HuH-7 (cell line): ENCODE measurements around the gene MARCO.
"Not testable (repeated sequence)": the region's sequence is repeated elsewhere in the genome, so short reads cannot be mapped to it uniquely, and the experiment has no call there.

Experiments
- DNase-seq: peaks from one replicate; pipeline ENCODE4 v3.0.0; 2011; ENCODE audit warnings: low spot score

Gene MARCO

GRCh38 chr2:118975133-118975532 lies 33.1 kb downstream of the MARCO start:
- no peak for DNase-seq

- no peak for DNase-seq
These were observed 36.1 kb downstream of the MARCO start for GRCh38 chr2:118978064-118978463.

DNA sequence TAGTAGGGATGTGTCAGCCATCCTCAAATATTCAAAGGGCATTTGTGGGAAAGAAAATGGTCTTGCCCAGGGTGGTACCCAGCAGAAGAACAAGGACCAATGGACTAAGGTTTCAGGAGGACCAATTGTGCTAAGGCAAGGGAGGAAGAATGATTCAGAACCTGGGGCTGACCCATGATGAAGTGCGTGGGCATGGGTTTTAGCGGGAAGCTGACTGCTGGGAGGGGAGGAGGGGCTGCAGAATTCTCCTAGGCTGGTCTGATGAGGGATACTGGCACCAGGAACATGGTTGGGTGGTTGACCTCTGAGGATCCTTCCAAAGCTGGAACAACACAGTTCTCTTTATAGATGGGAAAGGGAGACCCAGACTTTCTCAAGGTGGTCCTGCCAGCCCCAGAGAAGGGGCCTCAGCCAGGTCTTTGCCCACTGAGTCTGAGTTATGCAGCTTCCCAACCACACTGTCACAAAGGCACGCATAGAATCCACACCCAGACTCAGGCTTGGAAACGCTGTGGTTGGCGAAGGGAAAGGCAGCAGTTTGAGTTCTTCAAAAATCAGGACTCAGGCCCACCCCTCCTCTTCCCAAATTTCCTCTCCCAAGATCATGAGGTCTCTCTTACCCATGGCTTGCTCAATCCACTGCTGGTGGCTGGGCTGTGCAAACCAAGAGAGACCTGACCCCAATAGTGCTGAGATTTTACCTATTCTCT lies 37.3 kb downstream of the MARCO start:
- DNase-seq = no peak

GRCh38 chr2:118980022-118980421 lies 38.0 kb downstream of the MARCO start:
- DNase-seq = no peak

DNA sequence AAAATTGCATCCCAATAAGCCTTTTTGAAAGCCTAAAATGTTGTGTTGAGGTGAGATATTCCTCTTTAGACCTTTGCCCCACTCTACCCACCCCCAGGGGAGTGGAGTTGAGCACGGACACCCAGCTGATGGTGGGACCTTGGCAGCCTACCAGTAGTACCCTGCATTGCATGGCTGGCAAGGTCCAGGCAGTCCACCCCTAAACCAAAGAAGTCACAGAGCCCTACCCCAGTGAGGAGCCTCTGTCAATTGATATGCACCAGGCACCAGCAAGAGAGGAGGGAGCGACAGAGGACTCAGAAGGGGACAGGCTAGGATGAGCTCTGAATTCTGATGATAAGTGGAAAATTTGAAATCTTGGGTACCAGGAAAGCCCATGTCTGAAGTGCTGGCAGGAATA lies 38.6 kb downstream of the MARCO start:
- no peak for DNase-seq

DNA sequence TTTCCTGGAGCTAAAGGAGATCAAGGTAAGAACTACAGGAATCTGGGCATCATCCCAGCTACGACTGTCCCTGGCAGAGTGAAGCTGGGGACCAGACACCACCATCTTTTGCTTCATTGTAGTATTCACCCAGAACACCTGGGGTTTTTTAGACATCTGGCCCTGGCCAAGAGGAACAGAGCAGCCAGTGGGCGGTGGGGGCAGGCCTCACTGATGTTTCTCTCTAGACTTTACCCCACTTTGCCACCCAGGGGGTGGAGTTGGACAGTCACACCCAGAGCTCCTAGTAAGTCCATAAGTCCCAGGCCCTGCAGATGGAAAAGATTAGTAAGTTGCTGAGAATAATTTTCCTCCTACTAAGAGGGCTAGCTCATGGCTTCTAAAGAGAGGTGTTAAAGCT lies 39.6 kb downstream of the MARCO start:
- no peak for DNase-seq

DNA sequence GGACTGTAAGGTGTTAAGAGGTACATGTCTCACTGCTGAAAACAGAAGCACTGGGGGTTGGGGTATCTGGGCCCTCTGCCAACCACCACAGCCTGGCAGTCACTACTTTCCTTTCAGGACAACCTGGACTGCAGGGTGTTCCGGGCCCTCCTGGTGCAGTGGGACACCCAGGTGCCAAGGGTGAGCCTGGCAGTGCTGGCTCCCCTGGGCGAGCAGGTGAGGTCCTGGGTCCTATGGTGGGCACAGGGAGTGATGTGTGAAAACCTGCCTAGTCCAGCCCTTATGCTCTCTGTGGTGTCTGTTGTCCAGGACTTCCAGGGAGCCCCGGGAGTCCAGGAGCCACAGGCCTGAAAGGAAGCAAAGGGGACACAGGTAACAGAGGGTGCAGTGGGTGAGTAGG lies 40.0 kb downstream of the MARCO start:
- no peak for DNase-seq

GRCh38 chr2:118983133-118983532 lies 41.1 kb downstream of the MARCO start:
- DNase-seq = no peak

GRCh38 chr2:118983915-118984314 lies 41.9 kb downstream of the MARCO start:
- no peak for DNase-seq

DNA sequence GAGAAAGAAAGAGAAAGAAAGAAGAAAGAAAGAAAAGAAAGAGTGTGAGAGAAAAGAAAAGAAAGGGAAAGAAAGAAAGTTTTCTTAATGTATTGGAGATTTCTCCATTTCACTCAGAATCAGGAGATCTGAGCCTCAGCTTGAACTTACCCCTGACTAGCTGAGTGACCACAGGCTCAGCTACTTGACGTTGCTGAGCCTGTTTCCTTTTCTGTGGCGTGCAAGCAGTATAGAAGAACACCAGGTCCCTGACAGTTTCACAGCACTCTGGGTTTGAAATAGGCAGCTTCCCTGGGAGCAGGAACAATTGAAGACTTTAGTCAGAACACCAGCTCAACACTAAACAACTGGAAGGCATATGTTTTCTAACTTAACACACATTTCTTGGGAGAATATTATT lies 44.7 kb downstream of the MARCO start:
- no peak for DNase-seq

DNA sequence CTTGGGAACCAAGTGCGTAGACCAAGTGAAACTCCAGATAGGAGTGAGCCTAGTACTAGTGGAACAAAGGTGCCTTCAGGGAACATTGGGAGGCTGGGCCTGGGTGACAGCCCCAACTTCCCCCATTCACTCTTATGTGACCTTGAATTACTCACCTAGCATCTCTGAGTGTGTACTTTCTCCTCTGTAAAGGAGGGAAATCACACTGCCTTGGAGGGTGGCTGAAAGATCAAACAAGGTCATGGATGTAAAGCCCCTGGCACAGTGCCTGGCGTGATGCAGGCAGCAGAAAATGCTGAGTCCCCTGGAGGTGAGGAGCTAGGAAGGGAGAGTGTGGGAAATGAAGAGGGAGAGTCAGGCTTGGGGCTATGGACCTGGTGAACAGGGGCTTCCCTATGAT lies 45.9 kb downstream of the MARCO start:
- no peak for DNase-seq

- no peak for DNase-seq
These were observed 46.7 kb downstream of the MARCO start for GRCh38 chr2:118988706-118989105.

DNA sequence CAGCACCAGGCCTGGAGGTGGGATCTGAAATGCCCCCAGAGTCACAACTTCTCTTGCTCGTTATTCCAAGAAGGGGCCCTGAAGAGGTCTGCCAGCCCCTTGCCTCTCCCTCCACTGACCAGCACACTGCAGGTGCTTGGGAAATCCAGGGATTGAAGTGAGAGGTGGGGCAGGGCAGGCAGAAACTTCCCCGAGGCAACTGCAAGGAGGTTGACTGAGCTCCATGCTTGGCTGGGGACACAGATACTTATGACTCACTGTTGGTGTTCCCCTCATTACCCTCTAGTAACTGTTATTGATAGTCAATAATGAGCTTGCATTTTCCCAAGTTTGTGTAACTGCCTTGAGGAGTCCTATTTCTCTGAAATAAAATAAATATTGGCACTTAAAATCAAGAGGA lies 47.5 kb downstream of the MARCO start:
- DNase-seq = no peak

- DNase-seq = no peak
These were observed 49.0 kb downstream of the MARCO start for GRCh38 chr2:118990757-118991545.

DNA sequence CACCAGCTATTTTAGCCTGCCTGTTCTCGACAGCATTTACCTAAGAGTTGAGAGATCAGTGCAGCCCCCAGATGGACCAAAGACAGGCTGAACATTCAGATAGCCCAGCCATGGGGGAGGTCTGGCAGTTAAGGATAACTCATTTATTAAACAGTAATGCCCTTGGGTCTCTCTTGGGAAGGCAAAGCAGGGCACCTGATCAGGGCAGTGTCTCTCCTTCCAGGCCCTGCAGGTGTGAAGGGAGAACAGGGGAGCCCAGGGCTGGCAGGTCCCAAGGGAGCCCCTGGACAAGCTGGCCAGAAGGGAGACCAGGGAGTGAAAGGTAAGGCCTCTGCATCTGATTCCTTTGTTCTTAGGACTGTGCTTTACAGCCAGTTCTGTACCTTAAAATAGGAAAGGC lies 49.6 kb downstream of the MARCO start:
- DNase-seq = no peak

GRCh38 chr2:118992740-118993391 lies 50.9 kb downstream of the MARCO start:
- no peak for DNase-seq

- DNase-seq = no peak
These were observed 51.4 kb downstream of the MARCO start for GRCh38 chr2:118993392-118993752.

DNA sequence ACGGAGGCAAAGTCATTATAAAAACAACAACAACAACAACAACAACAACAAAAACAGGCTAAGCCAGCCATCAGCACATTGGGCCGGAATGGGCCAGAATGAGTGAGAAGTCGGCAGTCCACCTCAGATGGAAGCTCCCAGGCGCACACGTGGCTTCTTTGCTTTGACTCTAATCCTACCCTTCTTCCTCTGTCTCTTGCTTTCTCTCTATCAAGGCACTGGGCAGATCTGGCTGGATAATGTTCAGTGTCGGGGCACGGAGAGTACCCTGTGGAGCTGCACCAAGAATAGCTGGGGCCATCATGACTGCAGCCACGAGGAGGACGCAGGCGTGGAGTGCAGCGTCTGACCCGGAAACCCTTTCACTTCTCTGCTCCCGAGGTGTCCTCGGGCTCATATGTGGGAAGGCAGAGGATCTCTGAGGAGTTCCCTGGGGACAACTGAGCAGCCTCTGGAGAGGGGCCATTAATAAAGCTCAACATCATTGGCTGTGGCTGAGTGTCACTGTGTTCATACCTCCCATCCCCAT lies 52.2 kb downstream of the MARCO start:
- DNase-seq = no peak

DNA sequence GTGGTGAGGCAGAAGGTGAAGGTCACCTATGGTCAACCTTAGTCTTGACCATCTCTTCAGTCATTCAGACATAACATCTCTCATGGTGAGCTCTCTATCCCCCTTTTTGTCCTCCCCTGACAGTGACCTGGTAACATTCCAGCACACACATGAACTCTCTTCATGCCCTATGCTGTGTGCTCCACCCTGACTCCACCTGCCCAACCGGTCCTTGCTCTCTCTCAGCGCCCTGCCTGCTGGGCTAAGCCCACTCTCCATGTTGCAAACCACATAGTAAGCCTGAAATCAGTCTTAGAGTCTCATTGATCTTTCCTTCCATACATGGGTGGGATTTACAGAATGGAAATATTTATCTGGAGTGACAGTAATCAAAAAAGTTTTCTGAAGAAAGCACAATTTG lies 52.8 kb downstream of the MARCO start:
- DNase-seq = no peak

GRCh38 chr2:119003856-119004255 lies 61.9 kb downstream of the MARCO start:
- DNase-seq = not testable (repeated sequence)

DNA sequence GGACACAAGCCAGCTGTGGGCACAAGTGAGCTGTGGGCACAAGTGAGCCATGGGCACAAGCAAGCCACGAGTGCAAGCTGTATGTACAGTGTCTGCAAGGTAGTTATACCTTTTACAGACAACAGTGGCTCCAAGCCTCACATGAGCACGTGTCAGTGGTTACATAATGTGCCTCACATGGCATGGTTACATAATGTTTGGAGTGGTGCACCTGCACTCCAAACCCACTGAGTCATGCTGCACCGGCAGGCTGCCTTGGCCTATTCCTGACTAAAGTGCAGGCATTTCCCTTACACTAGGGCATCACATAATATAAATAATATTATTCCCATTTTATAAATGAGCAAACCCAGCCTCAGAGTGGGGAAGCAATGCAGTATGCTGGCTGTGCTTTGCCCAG lies 62.6 kb downstream of the MARCO start:
- no peak for DNase-seq

GRCh38 chr2:119005051-119005450 lies 63.1 kb downstream of the MARCO start:
- DNase-seq = no peak

DNA sequence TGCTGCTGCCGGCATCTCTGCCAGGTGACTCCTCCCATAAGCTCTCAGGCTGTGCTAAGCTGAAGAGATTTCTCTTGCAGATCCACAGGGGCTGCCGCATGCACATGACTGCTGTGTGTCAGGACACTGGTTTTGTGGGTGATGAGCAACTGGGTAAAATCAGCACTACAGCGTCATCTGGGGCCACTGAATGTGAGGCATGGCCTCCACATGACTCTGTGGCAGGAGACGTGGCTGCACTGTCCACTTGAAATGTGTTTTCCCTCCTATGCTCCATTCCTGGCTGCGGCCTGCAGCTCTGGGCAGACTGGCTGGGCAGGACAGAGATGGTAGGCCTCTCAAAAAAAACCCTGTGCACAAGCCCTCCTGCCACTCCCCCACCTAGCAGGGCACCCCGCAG lies 63.6 kb downstream of the MARCO start:
- no peak for DNase-seq
